ENCODE measurements around the gene ANKRD49.

ANKRD49 gene

DNA sequence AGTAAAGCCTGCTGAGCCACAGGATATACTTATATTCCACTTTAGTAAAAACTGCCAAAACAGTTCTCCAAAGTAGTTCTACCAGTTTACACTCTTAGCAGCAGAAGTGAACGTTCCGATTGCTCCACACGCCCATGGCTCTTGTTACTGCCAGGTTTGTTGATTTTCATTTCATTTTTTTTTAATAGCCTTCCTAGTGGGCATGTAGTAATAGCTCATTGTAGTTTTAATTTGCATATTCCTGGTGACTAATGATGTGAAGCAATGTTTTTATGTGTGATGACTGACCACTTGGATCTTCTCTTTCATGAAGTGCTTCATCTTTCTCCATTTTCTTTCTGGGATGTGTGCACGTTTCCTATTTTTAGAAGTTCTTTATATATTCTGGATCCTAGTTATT lies 13.7 kb downstream of the ANKRD49 start:
- no peak for DNase-seq (ENCODE audit: low spot score)

DNA sequence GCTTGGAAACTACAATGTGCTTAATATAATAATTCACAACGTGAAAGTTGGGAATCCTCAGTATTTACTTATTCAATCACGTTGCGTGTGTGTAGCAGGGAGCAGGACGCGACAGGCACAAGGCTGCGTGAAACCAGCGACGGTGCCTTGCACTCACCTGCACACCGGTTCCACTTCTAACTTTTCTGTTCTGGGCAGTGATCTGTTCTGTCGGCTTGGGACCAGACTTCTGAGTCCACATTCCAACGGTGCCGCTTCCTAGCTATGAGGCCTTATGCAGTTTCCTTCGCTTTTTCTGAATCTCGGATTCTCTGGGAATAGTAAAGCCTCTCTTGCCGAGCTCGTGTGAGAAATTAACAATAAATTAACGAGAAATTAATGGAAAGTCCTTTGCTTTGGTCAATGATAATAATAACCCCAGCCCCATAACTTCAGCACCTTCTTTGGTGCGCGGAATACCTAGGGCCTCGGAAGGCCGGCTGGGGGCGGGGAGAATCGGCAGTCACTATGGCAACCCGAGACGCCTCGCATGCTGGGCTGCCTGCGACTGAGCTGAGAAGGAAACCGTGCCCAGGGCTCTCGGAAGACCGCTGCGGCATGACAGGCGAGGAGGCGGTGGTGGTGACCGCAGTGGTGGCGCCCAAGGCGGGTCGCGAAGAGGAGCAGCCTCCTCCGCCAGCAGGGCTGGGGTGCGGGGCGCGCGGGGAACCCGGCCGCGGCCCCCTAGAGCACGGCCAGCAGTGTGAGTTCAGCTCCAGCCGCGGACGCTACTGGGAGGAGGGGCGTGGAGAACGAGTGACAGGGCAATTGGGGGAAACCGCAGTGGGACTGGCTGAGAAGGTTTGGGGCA lies 18.4 kb downstream of the ANKRD49 start, which contains the start of gene C11orf97:
TSS of gene C11orf97 (plus strand) at position 530 of the 850 bp plus-strand sequence. CDS start at position 598, 68 bp downstream.
- DNase-seq (ENCODE audit: low spot score): no peak

DNA sequence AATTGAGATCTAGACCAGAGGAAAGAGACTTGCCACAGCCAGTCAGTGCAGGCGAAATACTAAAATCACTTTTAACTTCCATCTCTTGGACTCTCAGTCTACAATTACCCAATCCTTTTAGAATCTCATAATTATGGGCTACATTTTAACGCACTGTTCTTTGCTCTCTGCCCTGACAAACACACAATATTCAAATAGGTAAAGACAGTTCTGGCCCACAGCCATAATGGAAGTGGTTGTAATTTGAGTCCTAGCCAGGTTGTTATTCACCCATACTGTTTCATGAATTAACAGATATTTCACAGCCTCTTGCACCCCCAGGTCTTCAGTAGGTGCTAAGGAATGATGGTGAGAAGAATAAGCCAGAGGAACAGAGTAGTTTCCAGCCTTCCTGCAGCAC lies 19.3 kb downstream of the ANKRD49 start:
- no peak for DNase-seq (ENCODE audit: low spot score)

DNA sequence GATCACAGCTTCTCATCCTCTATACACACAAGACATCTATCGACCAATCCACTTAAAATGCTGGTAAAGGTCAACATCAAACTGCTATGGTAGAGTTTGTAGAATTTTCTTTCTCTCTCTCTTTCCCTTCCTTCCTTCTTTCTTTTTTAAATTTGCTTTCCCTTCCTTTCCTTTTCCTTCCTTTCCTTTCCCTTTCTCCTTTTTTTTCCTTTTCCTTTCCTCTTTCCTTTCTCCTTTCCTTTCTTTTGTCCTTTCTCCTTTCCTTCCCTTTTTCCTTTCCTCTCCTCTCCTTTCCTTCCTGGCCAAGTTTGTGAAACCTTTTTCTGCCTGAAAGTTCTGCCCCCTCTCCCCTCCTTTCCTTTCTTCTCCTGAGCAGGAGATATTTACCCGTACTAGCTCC lies 21.6 kb downstream of the ANKRD49 start:
- no peak for DNase-seq (ENCODE audit: low spot score)

DNA sequence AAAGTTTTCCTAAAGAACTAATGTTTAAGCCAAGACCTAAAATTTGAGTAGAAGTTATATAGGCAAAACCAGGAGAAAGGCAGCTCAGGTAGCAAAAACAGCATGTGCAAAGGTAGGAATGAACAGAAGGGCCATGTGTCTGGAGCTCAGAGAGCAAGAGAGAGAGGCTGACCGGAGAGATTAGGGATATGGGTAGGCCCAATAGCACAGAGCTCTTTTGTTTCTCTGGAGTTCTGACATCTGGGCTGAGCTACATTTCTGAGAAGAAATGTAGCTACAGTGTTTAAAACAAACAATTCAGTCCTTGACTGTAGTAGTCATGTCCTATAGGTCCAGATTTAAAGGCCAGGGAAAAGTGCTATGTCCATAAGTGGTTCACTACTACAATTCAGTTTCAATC lies 22.9 kb downstream of the ANKRD49 start:
- no peak for DNase-seq (ENCODE audit: low spot score)

DNA sequence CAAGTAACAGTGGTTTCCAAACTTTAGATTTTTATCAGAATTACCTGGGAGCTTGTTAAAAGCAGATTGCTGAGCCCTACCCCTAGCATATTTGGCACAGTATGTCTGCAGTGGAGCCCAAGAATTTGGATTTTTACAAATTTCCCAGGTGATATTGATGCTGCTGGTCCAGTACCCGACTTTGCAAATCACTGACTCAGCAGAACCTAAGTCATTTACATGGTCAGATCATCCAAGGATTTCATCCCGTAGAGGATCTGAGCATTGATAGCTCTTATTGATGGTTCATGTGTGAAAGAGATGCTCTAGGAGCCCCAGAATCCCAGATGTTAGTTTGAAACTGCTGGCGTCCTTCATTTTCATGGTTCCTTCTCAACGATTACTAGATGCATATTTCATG lies 24.5 kb downstream of the ANKRD49 start:
- no peak for DNase-seq (ENCODE audit: low spot score)

DNA sequence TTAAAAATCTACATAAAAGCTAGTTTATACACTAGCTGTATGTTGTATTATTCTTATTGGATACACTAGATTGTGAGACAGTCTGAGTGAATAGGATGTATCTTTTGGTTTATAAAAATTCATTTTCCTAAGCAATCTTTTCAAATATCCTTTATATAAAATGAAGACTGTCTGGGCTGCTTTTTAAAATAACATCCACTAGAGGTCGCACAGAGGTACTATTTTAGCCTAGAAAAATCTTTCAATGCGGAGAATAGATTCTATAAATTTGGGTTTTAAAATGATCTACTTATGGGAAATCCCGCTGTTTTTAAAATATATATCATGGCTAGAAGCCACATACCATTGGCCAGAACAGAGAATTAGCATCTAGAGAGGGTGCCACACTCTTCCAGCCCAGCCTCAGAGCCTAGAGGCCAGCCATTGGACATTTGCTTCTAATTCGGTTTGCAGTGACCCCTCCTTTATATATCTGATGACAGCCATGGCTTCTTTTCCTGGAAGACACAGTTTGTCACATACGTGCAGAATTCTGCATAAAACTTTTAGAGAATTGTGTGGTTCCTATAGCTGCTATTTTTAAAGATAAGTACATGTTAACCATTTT lies 25.8 kb downstream of the ANKRD49 start:
- DNase-seq (ENCODE audit: low spot score): no peak

DNA sequence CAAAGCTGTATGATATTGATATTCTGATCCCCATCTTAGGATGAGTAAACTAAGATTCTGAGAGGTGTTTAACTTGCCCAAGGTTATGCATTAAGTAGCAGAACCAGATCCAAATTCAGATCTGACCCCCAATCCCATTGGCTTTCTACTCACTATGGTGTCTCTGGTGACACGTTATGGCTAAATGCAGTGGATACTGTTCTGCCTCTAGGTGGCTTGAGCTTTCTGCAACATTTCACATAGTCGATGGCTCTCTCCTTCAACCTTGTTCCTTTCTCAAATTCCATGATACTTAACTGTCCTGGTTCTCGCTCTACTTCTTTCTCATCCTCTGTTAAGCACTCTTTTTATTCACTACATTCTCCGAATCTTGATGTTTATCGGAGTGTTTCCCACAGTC lies 27.9 kb downstream of the ANKRD49 start:
- DNase-seq (ENCODE audit: low spot score): no peak

DNA sequence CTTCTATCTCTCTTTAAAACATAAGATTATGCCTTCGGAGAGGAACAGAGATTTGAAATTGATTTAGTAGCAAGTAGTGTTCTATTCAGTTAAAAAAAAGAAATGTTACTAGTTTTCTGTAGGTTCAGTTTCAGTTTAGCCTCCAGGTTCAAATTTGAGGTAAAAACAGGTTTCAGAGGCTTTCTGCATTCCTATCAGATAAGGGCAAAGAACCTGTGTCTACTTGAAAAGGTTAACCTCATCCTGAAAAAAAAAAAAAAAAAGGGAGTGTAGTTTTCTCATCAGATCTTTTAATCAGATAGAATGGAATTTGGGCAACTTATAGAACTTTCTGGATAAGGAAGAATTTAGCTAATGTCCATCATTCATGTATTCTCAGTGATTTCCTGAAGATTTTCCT lies 30.6 kb downstream of the ANKRD49 start:
- no peak for DNase-seq (ENCODE audit: low spot score)

DNA sequence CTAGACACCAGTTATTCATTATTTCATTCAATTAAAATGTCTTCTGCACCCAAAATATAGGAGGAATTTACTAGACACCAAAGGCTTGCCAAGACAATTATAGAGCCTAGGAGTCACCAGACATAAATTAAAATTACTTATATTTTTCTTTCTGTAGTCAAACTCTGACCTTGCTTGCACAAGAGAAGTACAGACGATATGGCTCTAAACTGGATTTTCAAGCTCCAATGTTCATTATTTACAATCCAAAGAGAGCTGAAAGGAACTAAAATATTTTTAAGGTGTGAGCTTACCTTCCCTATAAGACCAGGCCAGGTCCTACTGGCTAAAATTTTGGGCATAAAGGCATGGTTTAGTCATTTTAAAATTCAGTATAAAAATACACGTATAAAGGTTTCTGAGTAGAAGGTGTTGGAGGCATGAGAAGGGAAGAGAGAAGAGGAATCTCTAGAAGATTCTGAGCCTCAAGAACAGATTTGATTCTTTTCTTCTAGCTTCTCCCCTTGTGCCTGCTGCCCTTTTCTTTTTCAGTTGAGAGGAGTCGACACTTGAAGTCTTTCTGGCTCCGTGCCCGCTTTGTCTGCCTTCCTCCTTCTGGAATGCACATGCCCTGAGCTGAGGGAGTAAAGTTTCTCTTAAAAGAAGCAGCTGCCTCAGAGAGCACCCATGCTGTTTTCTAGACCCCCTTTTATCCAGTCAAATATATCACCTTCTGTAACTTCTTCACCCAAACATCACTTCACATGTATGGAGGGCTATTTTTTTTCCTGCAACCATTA lies 32.0 kb downstream of the ANKRD49 start:
- DNase-seq (ENCODE audit: low spot score): no peak

DNA sequence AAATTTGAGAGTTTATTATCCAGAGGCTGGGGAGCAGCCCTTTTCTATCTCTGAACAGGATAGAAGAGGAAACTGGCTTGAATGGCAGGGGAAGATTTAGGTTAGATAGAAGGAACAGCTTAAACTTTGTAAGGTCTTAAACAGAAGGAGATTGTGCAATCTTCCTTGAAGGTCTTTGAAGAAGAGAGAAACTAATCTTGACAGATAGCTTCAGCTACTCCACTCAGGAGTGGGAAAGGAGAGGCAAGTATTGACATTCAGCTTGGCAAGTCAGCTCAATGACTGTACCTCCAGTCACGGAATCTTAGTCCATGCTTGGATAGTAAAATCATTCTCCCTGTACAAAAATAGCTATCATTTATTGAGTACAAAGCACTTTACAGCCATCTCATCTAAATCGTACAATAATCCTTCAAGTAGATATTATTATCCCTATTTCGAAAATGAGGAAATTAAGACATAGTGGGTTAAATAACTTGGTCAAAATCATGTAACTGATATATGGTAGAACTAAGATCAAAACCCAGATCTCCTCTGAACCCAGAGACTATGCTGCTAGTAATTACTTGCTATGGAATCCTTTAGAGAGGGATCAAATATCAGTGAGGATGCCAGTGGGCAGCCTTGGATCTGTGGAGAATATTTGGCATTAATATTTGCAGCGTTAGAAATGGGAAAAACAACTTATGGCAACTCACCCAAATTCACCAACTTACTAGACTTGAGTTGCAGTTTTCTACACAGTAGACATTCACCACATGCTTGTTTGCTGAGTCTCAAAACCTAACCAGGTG lies 33.1 kb downstream of the ANKRD49 start:
- DNase-seq (ENCODE audit: low spot score): no peak

DNA sequence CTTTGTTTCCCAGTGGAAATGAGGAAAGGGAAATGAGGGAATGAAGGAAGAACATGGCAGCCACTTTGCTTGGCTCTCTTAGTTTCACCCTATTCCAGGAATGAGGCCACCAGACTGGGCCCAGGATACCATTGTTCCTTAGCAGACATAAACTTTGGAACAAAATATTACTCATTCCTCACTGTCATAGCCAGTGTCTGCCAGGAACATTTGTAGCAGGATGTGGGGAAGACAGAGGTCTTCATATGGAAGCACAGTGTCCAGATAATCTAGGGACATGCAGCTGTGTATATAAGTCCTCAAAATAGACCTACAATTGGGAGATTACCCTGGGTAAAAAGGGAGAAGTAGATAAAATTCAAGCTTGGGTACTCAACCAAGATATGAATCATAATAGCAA lies 34.8 kb downstream of the ANKRD49 start:
- DNase-seq (ENCODE audit: low spot score): no peak

DNA sequence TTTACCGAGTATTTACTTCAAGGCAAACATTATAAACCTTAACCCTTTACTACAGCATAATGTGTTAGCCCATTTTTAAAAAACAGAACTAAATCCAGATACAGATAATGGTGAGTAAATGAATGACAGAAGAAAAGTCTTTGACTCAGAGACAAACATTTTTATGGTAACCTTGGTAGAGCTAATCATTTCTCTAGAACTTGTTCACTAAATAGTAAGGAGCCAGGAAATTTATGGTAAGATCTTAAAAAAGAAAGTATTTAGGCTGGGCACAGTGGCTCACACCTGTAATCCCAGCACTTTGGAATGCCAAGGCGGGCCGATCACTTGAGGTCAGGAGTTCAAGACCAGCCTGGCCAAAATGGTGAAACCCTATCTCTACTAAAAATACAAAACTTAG lies 38.4 kb downstream of the ANKRD49 start:
- DNase-seq (ENCODE audit: low spot score): no peak

DNA sequence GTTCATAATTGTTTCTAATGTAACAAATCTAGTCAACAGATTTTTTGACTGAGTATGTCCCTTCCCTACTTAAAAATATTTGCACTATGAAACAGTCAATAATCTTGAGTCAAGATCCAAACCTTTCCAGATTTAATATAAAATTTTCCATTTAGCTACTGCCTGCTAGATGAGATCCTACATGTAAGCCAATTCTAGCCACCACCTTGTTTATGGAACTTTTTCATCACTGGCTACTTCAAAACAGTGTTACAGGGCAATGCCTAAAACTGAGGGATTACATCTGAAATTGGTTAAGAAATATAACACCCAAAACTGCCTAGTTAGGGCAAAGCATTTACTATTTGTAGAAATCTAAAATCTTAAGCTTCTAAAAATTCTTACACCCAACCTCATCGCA lies 39.4 kb downstream of the ANKRD49 start:
- no peak for DNase-seq (ENCODE audit: low spot score)

DNA sequence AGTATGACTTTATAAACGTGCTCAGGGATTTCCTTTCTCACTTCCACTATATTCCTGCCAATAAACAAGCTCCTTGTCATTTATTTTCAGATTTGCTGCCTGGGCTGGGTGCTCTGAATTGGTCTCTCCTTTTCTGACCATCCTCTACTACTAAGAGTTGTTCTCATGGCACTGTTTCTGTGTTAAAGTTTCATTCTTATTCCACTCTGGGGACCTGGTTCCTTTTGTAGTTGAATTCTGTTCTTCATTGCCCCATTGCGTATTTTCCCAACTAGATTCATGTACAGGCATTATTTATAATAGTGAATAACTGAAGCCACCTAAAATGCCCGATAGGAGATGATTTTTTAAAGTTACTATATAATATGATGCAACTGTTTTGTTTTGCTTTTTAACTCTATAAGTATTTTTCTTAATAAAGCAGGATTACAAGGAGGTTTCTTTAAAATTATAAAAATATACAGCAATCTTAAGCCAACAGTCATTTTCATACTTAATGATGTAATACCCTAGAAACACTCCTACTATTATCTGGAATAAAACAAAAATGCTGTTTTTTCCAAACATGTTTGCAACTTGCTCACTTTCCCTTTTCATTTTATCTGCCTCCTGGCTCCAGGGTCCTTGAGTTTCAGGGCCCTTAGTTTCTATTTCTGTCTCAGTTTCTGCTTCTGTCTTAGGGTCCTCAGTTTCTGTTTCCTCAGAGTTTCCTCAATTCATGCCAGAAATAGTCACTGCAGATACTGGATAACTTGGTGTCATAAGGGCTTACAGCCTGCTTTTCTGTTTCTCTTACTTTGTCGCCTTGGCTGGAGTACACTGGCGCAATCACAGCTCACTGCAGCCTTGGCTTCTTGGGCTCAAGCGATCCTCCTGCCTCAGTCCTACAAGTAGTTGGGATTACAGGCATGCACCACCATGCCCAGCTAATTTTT lies 40.2 kb downstream of the ANKRD49 start:
- DNase-seq (ENCODE audit: low spot score): no peak

DNA sequence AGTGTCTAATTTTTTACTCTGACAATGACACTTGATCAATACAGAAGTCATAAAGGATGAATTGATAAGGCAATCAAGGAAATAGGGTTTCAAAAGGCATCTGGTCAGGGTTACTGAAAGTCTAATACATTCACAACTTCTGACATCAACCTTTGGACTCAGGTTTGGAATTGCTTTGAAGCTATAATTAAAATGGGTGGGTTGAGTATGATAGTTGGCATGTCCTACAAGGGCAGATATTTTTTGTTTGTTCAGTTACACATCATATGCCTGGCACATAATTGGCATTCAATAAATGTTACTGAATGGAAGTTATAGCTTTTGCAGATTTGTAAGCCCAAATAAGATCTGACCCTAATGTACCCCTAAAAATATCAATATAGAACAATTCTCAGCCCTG lies 42.6 kb downstream of the ANKRD49 start:
- DNase-seq (ENCODE audit: low spot score): no peak

DNA sequence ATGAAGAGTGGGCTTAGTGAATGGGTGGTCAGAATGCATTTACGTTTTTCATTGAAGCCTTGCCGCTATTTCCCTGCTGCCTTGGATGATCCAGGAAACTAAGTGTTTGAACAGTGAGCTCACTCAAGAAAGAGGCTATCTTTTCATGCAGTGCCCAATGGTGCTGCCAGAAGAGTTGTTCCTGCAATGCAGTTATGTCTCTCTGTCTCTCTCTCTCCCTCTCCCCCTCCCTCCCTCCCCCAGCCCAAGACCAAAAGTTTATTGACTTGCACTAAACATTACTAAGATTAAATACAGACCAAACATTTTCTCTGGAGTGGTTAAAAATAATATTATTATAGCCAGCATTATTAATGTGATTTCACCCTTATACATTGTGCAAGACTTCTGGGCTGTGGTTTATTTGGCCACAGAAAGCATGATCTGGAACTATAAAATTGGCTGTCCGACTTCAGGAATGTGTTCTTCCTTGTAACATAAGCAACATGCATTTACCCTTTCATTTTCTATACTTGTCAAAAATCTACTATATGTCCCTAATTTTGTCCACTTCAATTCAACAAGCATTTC lies 43.3 kb downstream of the ANKRD49 start:
- no peak for DNase-seq (ENCODE audit: low spot score)

DNA sequence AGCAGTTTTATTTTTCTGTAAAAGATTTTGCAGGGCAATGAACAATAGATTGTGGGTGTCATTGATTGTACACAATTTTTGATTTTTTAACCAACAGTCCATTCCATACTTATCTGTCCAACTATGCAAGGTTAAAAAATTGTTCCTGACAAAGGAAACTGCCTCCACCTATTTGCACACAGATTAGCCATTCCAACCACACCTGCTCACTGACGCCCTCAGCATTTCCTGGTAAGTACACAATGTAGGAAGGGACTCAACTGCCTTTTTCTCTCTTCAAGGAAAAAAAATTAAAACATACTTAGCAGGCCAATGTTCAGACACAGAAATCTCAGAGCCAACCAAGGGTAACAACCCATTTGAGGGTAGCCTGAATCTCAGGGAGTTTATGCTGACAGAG lies 45.6 kb downstream of the ANKRD49 start:
- DNase-seq (ENCODE audit: low spot score): no peak

DNA sequence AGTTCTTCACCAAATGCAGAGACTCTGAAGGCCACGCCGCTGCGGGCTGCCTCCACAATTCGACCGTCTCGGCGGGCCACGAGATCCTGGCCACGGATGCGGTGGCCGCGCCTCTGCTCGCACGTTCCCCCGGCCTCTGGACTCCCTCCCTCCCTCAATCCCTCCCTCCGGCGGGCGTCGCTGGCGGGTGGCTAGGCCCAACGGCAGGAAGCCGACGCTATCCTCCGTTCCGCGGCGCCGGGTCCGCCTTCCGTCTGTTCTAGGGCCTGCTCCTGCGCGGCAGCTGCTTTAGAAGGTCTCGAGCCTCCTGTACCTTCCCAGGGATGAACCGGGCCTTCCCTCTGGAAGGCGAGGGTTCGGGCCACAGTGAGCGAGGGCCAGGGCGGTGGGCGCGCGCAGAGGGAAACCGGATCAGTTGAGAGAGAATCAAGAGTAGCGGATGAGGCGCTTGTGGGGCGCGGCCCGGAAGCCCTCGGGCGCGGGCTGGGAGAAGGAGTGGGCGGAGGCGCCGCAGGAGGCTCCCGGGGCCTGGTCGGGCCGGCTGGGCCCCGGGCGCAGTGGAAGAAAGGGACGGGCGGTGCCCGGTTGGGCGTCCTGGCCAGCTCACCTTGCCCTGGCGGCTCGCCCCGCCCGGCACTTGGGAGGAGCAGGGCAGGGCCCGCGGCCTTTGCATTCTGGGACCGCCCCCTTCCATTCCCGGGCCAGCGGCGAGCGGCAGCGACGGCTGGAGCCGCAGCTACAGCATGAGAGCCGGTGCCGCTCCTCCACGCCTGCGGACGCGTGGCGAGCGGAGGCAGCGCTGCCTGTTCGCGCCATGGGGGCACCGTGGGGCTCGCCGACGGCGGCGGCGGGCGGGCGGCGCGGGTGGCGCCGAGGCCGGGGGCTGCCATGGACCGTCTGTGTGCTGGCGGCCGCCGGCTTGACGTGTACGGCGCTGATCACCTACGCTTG lies 50.2 kb downstream of the ANKRD49 start, which contains the start of gene FUT4:
TSS of gene FUT4 (plus strand) at position 227 of the 951 bp plus-strand sequence. CDS start at position 440, 213 bp downstream.
- peak; percentile 71 for DNase-seq (ENCODE audit: low spot score)
